G401 (cell line): ENCODE results near the gene OR6N1. TPM values are rescaled to one million over a fixed set of nuclear protein-coding genes. Genes with fewer than 3 reads are reported as not detected.

ENCODE experiments used
- DNase-seq: peaks from one replicate; pipeline ENCODE4 v3.0.0-alpha.2; 2015; ENCODE audit warnings: low spot score
- in situ Hi-C: cut with HindIII; loops from 2 replicates; pipeline ENCODE4 v1.10.0; 2016; ENCODE audit warnings: low sequenced_read_pairs, mixed read lengths
- total RNA-seq: library from RNA; depleted of rRNA; stranded (reverse); fragments of >200 nt; shearing (Covaris generic); gene quantifications from 2 replicates; pipeline ENCODE4 v1.2.3, GENCODE V29; 2014; rRNA removed

The OR6N1 gene
- total RNA-seq, 1 experiment from 2014 or later, result not detected

- in situ Hi-C loops, result no loop called here
- DNase-seq, result no peak
These were observed 9.1 kb upstream of the OR6N1 start, which contains the start of gene OR6N2 for GRCh38 chr1:158781104-158781503. Gene OR6N2 (minus strand): TSS chr1:158781204. CDS start chr1:158777635, 3,569 bp downstream.

- DNase-seq, result no peak
- in situ Hi-C loops, result no loop called here
These were observed 17.6 kb downstream of the OR6N1 start, which contains the start of gene OR6K6 for GRCh38 chr1:158754420-158754819. Gene OR6K6 (plus strand): TSS chr1:158754720. CDS start chr1:158754888, 168 bp downstream.

- in situ Hi-C loops, result no loop called here
- DNase-seq, result no peak
These were observed 19.8 kb downstream of the OR6N1 start for GRCh38 chr1:158752155-158752712.

- in situ Hi-C loops, result no loop called here
- no peak for DNase-seq
These were observed 36.1 kb downstream of the OR6N1 start for GRCh38 chr1:158735848-158736247.

- DNase-seq, result no peak
- in situ Hi-C loops, result no loop called here
These were observed 39.5 kb downstream of the OR6N1 start for GRCh38 chr1:158732524-158732923.

- in situ Hi-C loops, result no loop called here
- DNase-seq, result no peak
These were observed 40.3 kb downstream of the OR6N1 start for GRCh38 chr1:158731707-158732106.

- no peak for DNase-seq
- in situ Hi-C loops, result no loop called here
These were observed 41.5 kb downstream of the OR6N1 start for GRCh38 chr1:158730453-158730852.

- in situ Hi-C loops, result no loop called here
- no peak for DNase-seq
These were observed 43.3 kb downstream of the OR6N1 start for GRCh38 chr1:158728510-158729225.

GRCh38 chr1:158724442-158724841 is 47.6 kb downstream of the OR6N1 start:
- no peak for DNase-seq
- in situ Hi-C loops, result no loop called here

GRCh38 chr1:158720620-158721019 is 51.4 kb downstream of the OR6N1 start, which contains the start of gene OR6K3:
Gene OR6K3 (minus strand): TSS chr1:158720720. CDS start chr1:158718115, 2,605 bp downstream.
- DNase-seq, result no peak
- in situ Hi-C loops, result no loop called here

- DNase-seq, result no peak
- in situ Hi-C loops, result no loop called here
These were observed 52.3 kb downstream of the OR6N1 start for GRCh38 chr1:158719664-158720063.

- no peak for DNase-seq
- in situ Hi-C loops, result no loop called here
These were observed 54.7 kb downstream of the OR6N1 start for GRCh38 chr1:158717344-158717743.

- in situ Hi-C loops, result no loop called here
These were observed 55.7 kb downstream of the OR6N1 start for GRCh38 chr1:158716335-158716734.

GRCh38 chr1:158714754-158715153 is 57.2 kb downstream of the OR6N1 start:
- in situ Hi-C loops, result no loop called here
- no peak for DNase-seq

More at GRCh38 chr1:158716335-158716734, 55.7 kb downstream of the OR6N1 start:
- no peak for DNase-seq

Other genes starting within 250 kb of the OR6N1 start
- gene OR6Y1, start 217.8 kb downstream of the OR6N1 start, total RNA-seq, result not detected in 2 replicates
- not detected in 2 replicates for gene OR6P1, start 201.6 kb downstream of the OR6N1 start, total RNA-seq
- not detected in 2 replicates for gene OR10X1, start 192.3 kb downstream of the OR6N1 start, total RNA-seq
- not detected in 2 replicates for gene OR10Z1, start 166.9 kb downstream of the OR6N1 start, total RNA-seq
- not detected in 2 replicates for gene SPTA1, start 85.5 kb downstream of the OR6N1 start, total RNA-seq
- not detected in 2 replicates for gene OR6K2, start 71.5 kb downstream of the OR6N1 start, total RNA-seq
- not detected in 2 replicates for gene OR6K3, start 51.5 kb downstream of the OR6N1 start, total RNA-seq
- gene OR6K6, start 17.5 kb downstream of the OR6N1 start, total RNA-seq, result not detected in 2 replicates
- gene OR6N2, start 9.0 kb upstream of the OR6N1 start, total RNA-seq, result not detected in 2 replicates
- not detected in 2 replicates for gene MNDA, start 59.2 kb upstream of the OR6N1 start, total RNA-seq
- gene PYHIN1, start 159.4 kb upstream of the OR6N1 start, total RNA-seq, result not detected in 2 replicates
- not detected in 2 replicates for gene IFI16, start 237.7 kb upstream of the OR6N1 start, total RNA-seq